ENCODE measurements around the gene ARHGEF28. TPM values are rescaled to one million over a fixed set of nuclear protein-coding genes. Genes with fewer than 3 reads are reported as not detected.

The ARHGEF28 gene
- total and polyA plus RNA-seq, 5 experiments from 2014 or later = 0.52 TPM; not detected in 4

GRCh38 chr5:73895471-73895870, 269.5 kb downstream of the ARHGEF28 start:
- no peak overlapping the region for H3K27ac Mint-ChIP-seq
- POLR2A ChIA-PET = no interaction called here
- ATAC-seq = no peak

GRCh38 chr5:73896097-73896496, 270.1 kb downstream of the ARHGEF28 start:
- Mint-ChIP-seq H3K27ac (no peak overlapping the region), H3K4me1 (no peaks in the 10 kb centered on the region), H3K27me3 (peaks cover 17 to 61% (median 24%) of the 10 kb centered on the region in 5 donors), H3K9me3 (peaks cover 0 to 2% (median 0%) of the 10 kb centered on the region in 9 donors), H3K4me3 (no peak overlapping the region), H3K36me3 (no peaks in the 10 kb centered on the region)
- POLR2A ChIA-PET = no interaction called here
- DNase-seq = peak in 1 of 10 donors; percentile 52
- ATAC-seq = no peak

More at GRCh38 chr5:73895471-73895870, 269.5 kb downstream of the ARHGEF28 start:
- H3K27me3 Mint-ChIP-seq = peaks cover 13 to 61% (median 21%) of the 10 kb centered on the region in 5 donors
- H3K36me3 Mint-ChIP-seq = no peaks in the 10 kb centered on the region
- peak in 1 of 10 donors; percentile 36 for DNase-seq
- no peak overlapping the region for H3K4me3 Mint-ChIP-seq
- peaks cover 0 to 2% (median 0%) of the 10 kb centered on the region in 9 donors for H3K9me3 Mint-ChIP-seq
- H3K4me1 Mint-ChIP-seq = no peaks in the 10 kb centered on the region

GRCh38 chr5:73896668-73897067, 270.7 kb downstream of the ARHGEF28 start:
- DNase-seq (no peak), ATAC-seq (no peak)
- Mint-ChIP-seq H3K4me3 (no peak overlapping the region), H3K36me3 (no peaks in the 10 kb centered on the region), H3K4me1 (no peaks in the 10 kb centered on the region), H3K27me3 (peaks cover 17 to 62% (median 22%) of the 10 kb centered on the region in 5 donors), H3K27ac (no peak overlapping the region), H3K9me3 (peaks cover 0 to 2% (median 0%) of the 10 kb centered on the region in 9 donors)
- POLR2A ChIA-PET = no interaction called here

GRCh38 chr5:73897893-73898292, 271.9 kb downstream of the ARHGEF28 start:
- no peak for ATAC-seq
- POLR2A ChIA-PET = no interaction called here

GRCh38 chr5:73899055-73899454, 273.1 kb downstream of the ARHGEF28 start:
- ATAC-seq = no peak
- no peak for DNase-seq
- POLR2A ChIA-PET = no interaction called here
- no peaks in the 10 kb centered on the region for H3K4me1 Mint-ChIP-seq
- peaks cover 13 to 46% (median 26%) of the 10 kb centered on the region in 5 donors for H3K27me3 Mint-ChIP-seq
- no peak overlapping the region for H3K4me3 Mint-ChIP-seq
- H3K36me3 Mint-ChIP-seq = no peaks in the 10 kb centered on the region
- no peak overlapping the region for H3K27ac Mint-ChIP-seq
- no peaks in the 10 kb centered on the region for H3K9me3 Mint-ChIP-seq

More at GRCh38 chr5:73897893-73898292, 271.9 kb downstream of the ARHGEF28 start:
- Mint-ChIP-seq H3K27me3 (peaks cover 14 to 51% (median 26%) of the 10 kb centered on the region in 5 donors), H3K27ac (no peak overlapping the region), H3K4me1 (no peaks in the 10 kb centered on the region), H3K4me3 (no peak overlapping the region), H3K9me3 (no peaks in the 10 kb centered on the region), H3K36me3 (no peaks in the 10 kb centered on the region)
- DNase-seq = no peak

GRCh38 chr5:73899916-73900315, 273.9 kb downstream of the ARHGEF28 start:
- H3K27me3 Mint-ChIP-seq = peaks cover 10 to 38% (median 24%) of the 10 kb centered on the region in 5 donors
- no peaks in the 10 kb centered on the region for H3K4me1 Mint-ChIP-seq
- DNase-seq (no peak), ATAC-seq (no peak)
- no peaks in the 10 kb centered on the region for H3K9me3 Mint-ChIP-seq
- no peak overlapping the region for H3K27ac Mint-ChIP-seq
- POLR2A ChIA-PET = no interaction called here
- H3K36me3 Mint-ChIP-seq = no peaks in the 10 kb centered on the region
- no peak overlapping the region for H3K4me3 Mint-ChIP-seq

GRCh38 chr5:73900566-73900965, 274.6 kb downstream of the ARHGEF28 start:
- H3K4me1 Mint-ChIP-seq = no peaks in the 10 kb centered on the region
- POLR2A ChIA-PET = no interaction called here
- H3K36me3 Mint-ChIP-seq = no peaks in the 10 kb centered on the region
- DNase-seq = no peak
- no peak for ATAC-seq
- no peak overlapping the region for H3K4me3 Mint-ChIP-seq
- H3K27ac Mint-ChIP-seq = no peak overlapping the region
- no peaks in the 10 kb centered on the region for H3K9me3 Mint-ChIP-seq
- H3K27me3 Mint-ChIP-seq = peaks cover 7 to 31% (median 20%) of the 10 kb centered on the region in 5 donors

GRCh38 chr5:73901043-73901442, 275.0 kb downstream of the ARHGEF28 start:
- POLR2A ChIA-PET = no interaction called here
- H3K4me3 Mint-ChIP-seq = no peak overlapping the region
- ATAC-seq = no peak
- no peaks in the 10 kb centered on the region for H3K36me3 Mint-ChIP-seq
- no peak overlapping the region for H3K27ac Mint-ChIP-seq
- H3K27me3 Mint-ChIP-seq = peaks cover 7 to 26% (median 20%) of the 10 kb centered on the region in 5 donors
- H3K4me1 Mint-ChIP-seq = no peaks in the 10 kb centered on the region
- no peak for DNase-seq
- H3K9me3 Mint-ChIP-seq = no peaks in the 10 kb centered on the region

- Mint-ChIP-seq H3K27ac (no peak overlapping the region), H3K27me3 (peaks cover 7 to 22% (median 16%) of the 10 kb centered on the region in 5 donors), H3K4me3 (no peak overlapping the region), H3K36me3 (no peaks in the 10 kb centered on the region), H3K4me1 (no peaks in the 10 kb centered on the region), H3K9me3 (no peaks in the 10 kb centered on the region)
- DNase-seq = no peak
- ATAC-seq = no peak
- POLR2A ChIA-PET = no interaction called here
Measured at GRCh38 chr5:73901455-73901854, 275.5 kb downstream of the ARHGEF28 start.

- Mint-ChIP-seq H3K27ac (peak overlapping the region in 1 of 10 donors; percentile 14), H3K36me3 (no peaks in the 10 kb centered on the region), H3K4me3 (no peak overlapping the region), H3K9me3 (no peaks in the 10 kb centered on the region), H3K27me3 (peaks cover 7 to 14% (median 13%) of the 10 kb centered on the region in 5 donors), H3K4me1 (no peaks in the 10 kb centered on the region)
- POLR2A ChIA-PET = no interaction called here
- ATAC-seq (no peak), DNase-seq (peak in 5 of 10 donors; percentile 1 to 60 (median 48))
Measured at GRCh38 chr5:73902327-73903051, 276.5 kb downstream of the ARHGEF28 start.

- Mint-ChIP-seq H3K4me1 (no peaks in the 10 kb centered on the region), H3K4me3 (no peak overlapping the region), H3K9me3 (no peaks in the 10 kb centered on the region), H3K27me3 (peaks cover 7 to 14% (median 13%) of the 10 kb centered on the region in 5 donors), H3K36me3 (no peaks in the 10 kb centered on the region), H3K27ac (no peak overlapping the region)
- no peak for DNase-seq
- POLR2A ChIA-PET = no interaction called here
- ATAC-seq = no peak
Measured at GRCh38 chr5:73903169-73903568, 277.2 kb downstream of the ARHGEF28 start.

GRCh38 chr5:73906277-73906676, 280.3 kb downstream of the ARHGEF28 start:
- DNase-seq (no peak), ATAC-seq (no peak)
- Mint-ChIP-seq H3K4me1 (no peaks in the 10 kb centered on the region), H3K27ac (no peak overlapping the region), H3K9me3 (no peaks in the 10 kb centered on the region), H3K4me3 (no peak overlapping the region), H3K27me3 (peaks cover 2 to 11% (median 4%) of the 10 kb centered on the region in 5 donors), H3K36me3 (no peaks in the 10 kb centered on the region)
- POLR2A ChIA-PET = no interaction called here

- no peak for DNase-seq
- POLR2A ChIA-PET = no interaction called here
- no peak for ATAC-seq
- Mint-ChIP-seq H3K27me3 (peaks cover 0 to 11% (median 4%) of the 10 kb centered on the region in 5 donors), H3K36me3 (no peaks in the 10 kb centered on the region), H3K9me3 (no peaks in the 10 kb centered on the region), H3K4me1 (no peaks in the 10 kb centered on the region), H3K27ac (no peak overlapping the region), H3K4me3 (no peak overlapping the region)
Measured at GRCh38 chr5:73907164-73907563, 281.2 kb downstream of the ARHGEF28 start.

- Mint-ChIP-seq H3K9me3 (no peaks in the 10 kb centered on the region), H3K4me3 (no peak overlapping the region), H3K36me3 (no peaks in the 10 kb centered on the region), H3K27me3 (peaks cover 0 to 11% (median 2%) of the 10 kb centered on the region in 5 donors), H3K27ac (no peak overlapping the region), H3K4me1 (no peaks in the 10 kb centered on the region)
- POLR2A ChIA-PET = no interaction called here
- ATAC-seq = no peak
- no peak for DNase-seq
Measured at GRCh38 chr5:73908395-73908794, 282.4 kb downstream of the ARHGEF28 start.

All from naive thymus-derived CD8-positive, alpha-beta T cell (primary cell).